Fibroblast of mammary gland (primary cell): ENCODE results near the gene TRAF5.

Experiments used
- DNase-seq: peaks from one replicate; pipeline ENCODE4 v3.0.0-alpha.2; 2010; ENCODE audit warnings: low read depth
- H3K4me3 ChIP-seq: 2 replicates; pipeline ENCODE4 v1.5.1; 2011; ENCODE audit warnings: low read depth, mild to moderate bottlenecking, low read length, moderate library complexity; ENCODE audit not compliant: control insufficient read depth
- CTCF ChIP-seq: conservative IDR thresholded peaks from 2 replicates; pipeline ENCODE4 v1.5.1; 2011; ENCODE audit warnings: low read depth, low read length, inconsistent platforms; ENCODE audit not compliant: control insufficient read depth, insufficient read depth

Gene TRAF5

GRCh38 chr1:211341999-211342398 lies 15.4 kb downstream of the TRAF5 start:
- no peak for DNase-seq

GRCh38 chr1:211343607-211344006 lies 17.0 kb downstream of the TRAF5 start:
- no peak for DNase-seq
- no peak overlapping the region for H3K4me3 ChIP-seq
- no peak for TF ChIP-seq CTCF

More at GRCh38 chr1:211341999-211342398, 15.4 kb downstream of the TRAF5 start:
- TF ChIP-seq CTCF: no peak
- no peak overlapping the region for H3K4me3 ChIP-seq

- H3K4me3 ChIP-seq: no peak overlapping the region
- no peak for TF ChIP-seq CTCF
- no peak for DNase-seq
These were observed 17.6 kb downstream of the TRAF5 start for GRCh38 chr1:211344152-211344618.

GRCh38 chr1:211345719-211346118 lies 19.1 kb downstream of the TRAF5 start:
- H3K4me3 ChIP-seq: no peak overlapping the region
- no peak for DNase-seq
- no peak for TF ChIP-seq CTCF

- TF ChIP-seq CTCF: no peak
- H3K4me3 ChIP-seq: no peak overlapping the region
- DNase-seq: no peak
These were observed 20.6 kb downstream of the TRAF5 start for GRCh38 chr1:211347077-211347844.

- no peak for DNase-seq
- no peak for TF ChIP-seq CTCF
These were observed 21.9 kb downstream of the TRAF5 start for GRCh38 chr1:211348547-211348946.

More at GRCh38 chr1:211348547-211348946, 21.9 kb downstream of the TRAF5 start:
- no peak overlapping the region for H3K4me3 ChIP-seq
